LNCAP (cell line): Measurements from ENCODE around the gene GNAI3.

ENCODE experiments used
- TF ChIP-seq, protein P1 (sequence below): fragments of 450-650 bp; IDR thresholded peaks from 2 replicates; pipeline ENCODE4 v1.5.1; 2017; ENCODE audit warnings: mild to moderate bottlenecking

Gene GNAI3

DNA sequence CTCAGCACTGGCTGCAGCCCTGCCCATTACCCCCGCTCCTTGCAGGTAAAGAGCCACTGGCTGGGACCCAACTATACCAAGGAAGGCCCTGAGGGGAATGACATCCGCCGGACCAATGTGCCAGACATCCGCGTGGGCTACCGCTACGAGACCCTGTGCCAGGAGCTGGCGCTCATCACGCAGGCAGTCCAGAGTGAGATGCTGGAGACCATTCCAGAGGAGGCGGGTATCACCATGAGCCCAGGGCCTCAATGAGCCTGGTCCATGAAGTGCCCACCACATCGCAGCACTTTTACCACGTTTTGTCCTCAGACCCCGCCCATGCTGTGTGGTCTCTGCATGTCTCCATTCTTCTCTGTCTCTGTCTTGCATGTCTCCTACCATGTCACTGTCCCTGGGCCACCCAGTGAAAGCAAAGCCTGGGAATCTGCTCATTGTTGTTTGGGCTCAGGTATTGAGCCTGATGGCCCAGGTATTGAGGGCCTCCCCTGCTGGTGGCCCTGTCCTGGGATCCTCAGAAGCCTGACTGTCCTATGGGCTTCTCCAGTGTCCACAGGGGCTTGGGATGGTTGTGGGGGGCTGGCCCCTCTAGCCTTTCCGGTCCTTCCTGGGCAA is 82.6 kb downstream of the GNAI3 start:
- TF ChIP-seq, protein P1, sequence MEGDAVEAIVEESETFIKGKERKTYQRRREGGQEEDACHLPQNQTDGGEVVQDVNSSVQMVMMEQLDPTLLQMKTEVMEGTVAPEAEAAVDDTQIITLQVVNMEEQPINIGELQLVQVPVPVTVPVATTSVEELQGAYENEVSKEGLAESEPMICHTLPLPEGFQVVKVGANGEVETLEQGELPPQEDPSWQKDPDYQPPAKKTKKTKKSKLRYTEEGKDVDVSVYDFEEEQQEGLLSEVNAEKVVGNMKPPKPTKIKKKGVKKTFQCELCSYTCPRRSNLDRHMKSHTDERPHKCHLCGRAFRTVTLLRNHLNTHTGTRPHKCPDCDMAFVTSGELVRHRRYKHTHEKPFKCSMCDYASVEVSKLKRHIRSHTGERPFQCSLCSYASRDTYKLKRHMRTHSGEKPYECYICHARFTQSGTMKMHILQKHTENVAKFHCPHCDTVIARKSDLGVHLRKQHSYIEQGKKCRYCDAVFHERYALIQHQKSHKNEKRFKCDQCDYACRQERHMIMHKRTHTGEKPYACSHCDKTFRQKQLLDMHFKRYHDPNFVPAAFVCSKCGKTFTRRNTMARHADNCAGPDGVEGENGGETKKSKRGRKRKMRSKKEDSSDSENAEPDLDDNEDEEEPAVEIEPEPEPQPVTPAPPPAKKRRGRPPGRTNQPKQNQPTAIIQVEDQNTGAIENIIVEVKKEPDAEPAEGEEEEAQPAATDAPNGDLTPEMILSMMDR: no peak

DNA sequence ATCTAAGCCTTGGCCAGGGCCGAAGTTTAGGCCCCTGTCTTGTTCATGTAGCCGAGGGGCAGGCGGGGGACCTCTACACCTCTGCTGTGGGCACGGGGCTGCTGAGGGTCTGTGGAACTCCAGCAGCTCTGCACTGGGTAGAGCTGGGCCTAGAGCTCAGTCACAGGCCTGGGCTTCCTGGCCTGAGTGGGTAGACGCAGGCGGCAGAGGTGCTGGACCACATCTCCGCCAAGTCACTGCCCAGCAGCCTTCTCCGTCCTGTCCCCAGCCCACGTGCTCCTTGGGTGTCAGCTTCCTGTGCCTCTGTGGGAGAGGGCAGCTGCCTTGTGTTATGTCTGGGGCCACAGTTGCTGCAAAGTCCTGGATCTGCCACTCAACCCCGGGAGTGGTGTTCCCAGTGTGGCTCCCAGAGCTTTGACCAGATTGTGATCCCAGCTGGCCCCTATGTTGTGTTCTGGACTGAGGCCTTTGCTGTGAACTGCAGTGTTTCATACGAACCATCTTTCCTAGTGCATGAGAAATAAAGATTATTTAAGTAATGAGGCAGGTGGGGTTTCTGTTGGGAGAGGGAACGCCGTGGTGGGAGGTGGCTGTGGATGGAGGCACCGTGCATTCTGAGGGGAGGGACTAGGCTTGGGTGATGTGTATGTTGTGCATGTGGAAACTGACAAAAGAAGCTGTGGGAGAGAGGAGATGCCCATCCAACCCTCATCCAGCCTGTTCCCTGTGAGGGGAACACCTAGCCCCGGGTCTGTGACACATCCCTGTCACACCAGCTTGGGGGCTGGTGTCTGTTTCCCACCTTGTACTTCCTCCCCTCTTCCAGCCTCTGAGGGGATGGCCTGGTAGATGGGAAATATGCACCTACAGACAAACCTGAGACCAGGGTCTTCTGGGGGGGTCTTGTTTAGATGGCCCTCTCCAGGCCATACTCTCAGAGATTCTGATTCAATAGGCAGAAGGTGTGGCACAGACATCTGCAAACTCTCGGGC is 83.4 kb downstream of the GNAI3 start:
- TF ChIP-seq, protein P1: no peak

DNA sequence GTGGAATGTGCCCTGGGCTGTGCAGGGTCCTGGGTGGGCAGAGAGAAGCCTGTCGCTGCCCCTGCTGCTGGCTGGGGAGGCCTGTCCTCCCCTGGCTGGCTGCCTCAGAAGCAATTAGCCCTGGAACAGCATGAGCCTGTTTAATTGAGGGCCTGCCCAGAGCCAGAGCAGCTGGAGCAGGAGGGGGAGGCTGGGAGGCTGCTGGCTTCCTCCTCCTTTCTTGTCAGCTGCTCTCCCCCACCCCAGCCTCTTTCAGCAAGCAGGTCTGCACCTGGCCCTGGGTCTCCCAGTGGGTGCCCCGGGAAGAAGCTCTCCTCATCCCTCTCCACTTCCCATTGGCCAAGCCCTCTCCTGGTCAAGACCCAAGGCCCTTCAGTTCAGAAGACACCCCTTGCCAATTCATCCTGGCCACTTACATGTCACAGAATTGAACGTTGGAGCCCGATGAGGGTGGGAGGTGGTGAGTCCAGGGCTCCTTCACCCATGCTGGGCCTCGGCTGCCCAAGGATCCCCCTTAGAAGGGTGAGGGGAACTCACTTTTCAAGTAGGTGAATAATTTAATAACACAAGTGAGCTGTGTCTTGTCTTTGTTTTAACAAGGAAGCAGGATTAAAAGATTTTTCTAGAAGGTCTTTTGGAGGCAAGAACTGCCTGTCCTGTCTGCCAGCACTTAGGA is 84.4 kb downstream of the GNAI3 start:
- TF ChIP-seq, protein P1: no peak

DNA sequence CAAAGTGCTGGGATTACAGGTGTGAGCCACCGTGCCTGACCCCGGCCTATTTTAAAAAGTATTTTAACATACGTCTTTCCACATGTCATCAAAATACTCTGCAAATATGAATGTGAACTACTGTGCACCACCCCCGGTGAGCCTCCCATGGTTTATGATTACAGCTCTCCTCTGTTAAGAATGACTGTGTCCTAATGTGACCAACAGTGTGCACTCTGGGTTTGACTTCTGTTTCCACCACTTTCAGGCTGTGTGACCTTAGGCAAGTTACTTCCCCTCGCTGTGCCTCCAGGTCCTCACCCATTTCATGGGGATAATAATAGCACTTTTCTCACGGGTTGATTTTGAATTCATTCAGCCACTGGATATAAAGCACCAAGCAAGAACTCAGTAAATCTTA is 85.9 kb downstream of the GNAI3 start:
- TF ChIP-seq, protein P1: no peak

DNA sequence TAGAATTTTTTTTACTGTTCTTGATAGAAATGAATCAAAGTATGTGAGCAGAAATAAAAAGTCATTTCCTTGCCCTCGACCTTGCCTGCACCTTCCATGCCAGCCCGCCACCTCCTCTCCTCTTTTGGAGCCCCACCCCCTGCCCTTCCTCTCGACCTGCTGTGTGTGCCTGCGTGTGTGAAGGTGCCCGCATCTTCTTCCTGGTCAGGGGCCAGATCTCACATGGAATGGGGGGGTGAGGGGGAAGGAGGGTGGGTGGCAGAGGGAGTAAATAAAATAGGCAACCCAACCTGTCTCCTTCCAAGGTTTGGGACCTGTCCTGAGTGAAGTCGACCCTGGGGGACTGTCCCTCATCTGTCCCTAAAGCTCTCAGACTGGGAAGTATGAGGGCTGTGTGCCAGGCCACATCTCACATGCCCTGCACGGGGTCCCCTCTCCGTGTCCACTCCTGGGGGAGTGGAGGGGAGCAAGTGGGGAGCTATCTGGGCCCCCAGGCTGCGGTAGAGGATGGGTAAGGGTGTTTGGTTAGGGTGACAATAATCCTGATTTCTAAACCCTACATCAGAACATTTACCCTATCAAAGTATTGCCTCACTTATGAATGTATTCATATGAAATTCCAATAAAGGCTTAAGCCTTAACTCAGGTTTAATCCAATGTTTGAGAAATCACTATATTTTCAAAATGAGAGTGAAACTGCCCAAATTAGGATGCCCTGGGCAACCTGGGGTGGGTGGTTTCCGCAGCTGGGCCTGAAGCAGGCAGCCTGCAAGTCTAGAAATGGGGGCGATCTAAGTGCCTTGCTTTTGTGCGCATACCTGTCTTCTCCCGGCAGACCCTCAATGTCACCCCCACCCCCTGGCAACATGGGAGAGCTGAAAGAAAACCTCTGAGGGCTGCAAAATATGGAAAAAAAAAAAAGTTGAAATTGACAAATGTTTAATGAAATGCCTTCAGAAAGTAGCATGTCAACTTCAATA is 86.6 kb downstream of the GNAI3 start:
- TF ChIP-seq, protein P1: no peak

DNA sequence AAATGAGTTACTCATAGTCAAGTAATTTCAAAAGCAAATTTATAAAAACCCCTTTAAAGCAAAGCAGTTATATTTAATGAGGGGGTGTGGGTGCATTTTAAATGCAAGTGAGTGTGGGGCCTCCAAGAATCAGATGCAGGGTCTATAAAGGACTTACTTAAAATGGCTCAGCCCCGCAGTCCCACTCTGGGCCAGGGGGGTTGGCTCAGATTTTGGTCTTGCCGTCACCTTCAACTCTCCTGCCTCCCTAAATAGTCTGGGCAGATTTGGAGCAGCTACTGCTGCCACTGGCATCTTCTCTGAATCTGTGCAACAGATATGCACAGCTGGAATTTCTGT is 87.4 kb downstream of the GNAI3 start:
- TF ChIP-seq, protein P1: no peak
